Neural progenitor cell (in vitro differentiated cells): Measurements from ENCODE around the gene CAPN11.

Experiments used
- EZH2 ChIP-seq: fragments of 200-600 bp; sonication (generic); IDR thresholded peaks from 2 replicates; pipeline ENCODE4 v1.6.1; 2017; ENCODE audit warnings: antibody characterized with exemption, mild to moderate bottlenecking, moderate library complexity
- EZH2phosphoT487 ChIP-seq: fragments of 200-600 bp; sonication (generic); IDR thresholded peaks from 2 replicates; pipeline ENCODE4 v1.6.1; 2017; ENCODE audit warnings: antibody characterized with exemption
- TF ChIP-seq, protein P1 (sequence below): fragments of 200-600 bp; sonication (generic); IDR thresholded peaks from 2 replicates; pipeline ENCODE4 v1.5.1; 2017; ENCODE audit warnings: antibody characterized with exemption, mild to moderate bottlenecking

DNA sequence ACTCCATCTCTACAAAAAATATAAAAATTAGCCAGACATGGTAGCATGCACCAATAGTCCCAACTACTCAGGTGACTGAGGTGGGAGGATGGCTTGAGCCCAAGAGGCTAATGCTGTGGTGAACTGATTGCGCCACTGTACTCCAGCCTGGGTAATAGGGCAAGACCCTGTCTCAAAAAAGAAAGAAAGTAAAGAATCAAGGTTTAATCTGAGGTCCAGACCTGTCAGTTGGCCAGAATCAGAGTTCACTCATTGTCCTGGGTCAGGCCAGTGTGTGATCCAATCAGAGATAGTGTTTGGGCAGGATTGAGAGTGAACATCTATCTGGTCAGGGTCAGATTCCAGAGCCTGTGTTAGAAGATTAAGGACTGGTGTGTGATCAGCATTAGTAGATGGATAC lies 15.8 kb upstream of the CAPN11 start:
- TF ChIP-seq, protein P1, sequence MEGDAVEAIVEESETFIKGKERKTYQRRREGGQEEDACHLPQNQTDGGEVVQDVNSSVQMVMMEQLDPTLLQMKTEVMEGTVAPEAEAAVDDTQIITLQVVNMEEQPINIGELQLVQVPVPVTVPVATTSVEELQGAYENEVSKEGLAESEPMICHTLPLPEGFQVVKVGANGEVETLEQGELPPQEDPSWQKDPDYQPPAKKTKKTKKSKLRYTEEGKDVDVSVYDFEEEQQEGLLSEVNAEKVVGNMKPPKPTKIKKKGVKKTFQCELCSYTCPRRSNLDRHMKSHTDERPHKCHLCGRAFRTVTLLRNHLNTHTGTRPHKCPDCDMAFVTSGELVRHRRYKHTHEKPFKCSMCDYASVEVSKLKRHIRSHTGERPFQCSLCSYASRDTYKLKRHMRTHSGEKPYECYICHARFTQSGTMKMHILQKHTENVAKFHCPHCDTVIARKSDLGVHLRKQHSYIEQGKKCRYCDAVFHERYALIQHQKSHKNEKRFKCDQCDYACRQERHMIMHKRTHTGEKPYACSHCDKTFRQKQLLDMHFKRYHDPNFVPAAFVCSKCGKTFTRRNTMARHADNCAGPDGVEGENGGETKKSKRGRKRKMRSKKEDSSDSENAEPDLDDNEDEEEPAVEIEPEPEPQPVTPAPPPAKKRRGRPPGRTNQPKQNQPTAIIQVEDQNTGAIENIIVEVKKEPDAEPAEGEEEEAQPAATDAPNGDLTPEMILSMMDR, result no peak
- no peak for TF ChIP-seq EZH2
- TF ChIP-seq EZH2phosphoT487, result no peak
